Tibial nerve (tissue), 3 donors: ENCODE measurements around the gene MOSPD3.

Experiments used
- CTCF ChIP-seq, 5 experiments: fragments of 200-600 bp in 3 of 5; fragments of 450-650 bp in 2 of 5; sonication (generic) in 3 of 5; IDR thresholded peaks; one replicate each; pipeline ENCODE4 v1.5.1; 2016 to 2019; ENCODE audit warnings: antibody characterized with exemption in 5 of 5, mild to moderate bottlenecking in 3 of 5, moderate library complexity in 2 of 5
- POLR2A ChIP-seq, 2 donors: fragments of 450-650 bp; IDR thresholded peaks; one replicate each; pipeline ENCODE4 v1.6.1; 2017; ENCODE audit warnings: antibody characterized with exemption in 2 of 2, mild to moderate bottlenecking in 2 of 2, moderate library complexity in 2 of 2

- peak in 1 of 2 donors; percentile 2 for TF ChIP-seq POLR2A (IDR thresholded peaks at IDR 0.05)
- peak in 1 of 5 experiments; percentile 60 for TF ChIP-seq CTCF (IDR thresholded peaks at IDR 0.05)
These were observed 25.9 kb upstream of the MOSPD3 start, which contains the start of gene FBXO24 for GRCh38 chr7:100586266-100587025.
